Measurements from ENCODE around the gene STK38. TPM values are rescaled to one million over a fixed set of nuclear protein-coding genes. Genes with fewer than 3 reads are reported as not detected.

Gene STK38
- total and polyA plus RNA-seq, 9 of the 15 experiments (the other 6 are each of a cell fraction or from before 2014, with no cell fraction given), result 5.7 to 28.7 (median 19.5) TPM

DNA sequence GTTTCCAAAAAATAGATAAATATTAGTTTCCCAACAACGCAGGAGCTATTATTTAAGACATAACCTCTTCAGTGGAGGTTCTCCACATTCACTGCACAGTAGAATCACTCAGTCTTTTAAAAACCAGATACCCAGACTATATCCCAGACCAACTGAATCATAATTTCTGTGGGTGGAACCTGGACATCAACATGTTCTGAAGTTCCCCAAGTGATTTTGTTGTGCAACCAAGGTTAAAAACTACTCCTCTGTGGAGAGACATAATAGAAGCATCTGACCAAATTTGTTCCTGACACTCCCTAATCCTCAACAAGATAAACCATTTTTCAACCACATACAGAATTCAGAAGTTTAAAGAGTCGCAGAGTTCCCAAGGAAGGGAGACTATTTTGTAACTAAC lies 42.3 kb downstream of the STK38 start:
- TF ChIP-seq ZNF217 (CRISPR knock-in tag; IDR thresholded peaks at IDR 0.05) (no peak), CCNT2 (IDR thresholded peaks at IDR 0.05; ENCODE audit: borderline replicate concordance, extremely low read depth, insufficient read length, low read depth, low read length) (no peak), FOXP1 (CRISPR knock-in tag; IDR thresholded peaks at IDR 0.05) (no peak), HNRNPH1 (optimal IDR thresholded peaks at IDR 0.05; ENCODE audit: low read depth, low read length) (no peak), ZNF224 (CRISPR knock-in tag; IDR thresholded peaks at IDR 0.05) (no peak), ZNF589 (CRISPR knock-in tag; IDR thresholded peaks at IDR 0.05; ENCODE audit: low read depth) (no peak), SMAD1 (IDR thresholded peaks at IDR 0.05; ENCODE audit: low read depth, low read length, partially characterized antibody) (no peak), ZNF76 (CRISPR knock-in tag; IDR thresholded peaks at IDR 0.05; ENCODE audit: borderline replicate concordance) (no peak), KLF10 (CRISPR knock-in tag; IDR thresholded peaks at IDR 0.05) (no peak), MYNN (IDR thresholded peaks at IDR 0.05) (no peak), MYNN (CRISPR knock-in tag; IDR thresholded peaks at IDR 0.05) (no peak), SMC3 (conservative IDR thresholded peaks at IDR 0.05; ENCODE audit: insufficient read depth, low read depth, low read length) (no peak)
- TF ChIP-seq, protein P1, sequence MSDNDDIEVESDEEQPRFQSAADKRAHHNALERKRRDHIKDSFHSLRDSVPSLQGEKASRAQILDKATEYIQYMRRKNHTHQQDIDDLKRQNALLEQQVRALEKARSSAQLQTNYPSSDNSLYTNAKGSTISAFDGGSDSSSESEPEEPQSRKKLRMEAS (CRISPR knock-in tag; IDR thresholded peaks at IDR 0.05), result no peak
- TF ChIP-seq, protein P2, sequence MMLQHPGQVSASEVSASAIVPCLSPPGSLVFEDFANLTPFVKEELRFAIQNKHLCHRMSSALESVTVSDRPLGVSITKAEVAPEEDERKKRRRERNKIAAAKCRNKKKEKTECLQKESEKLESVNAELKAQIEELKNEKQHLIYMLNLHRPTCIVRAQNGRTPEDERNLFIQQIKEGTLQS (IDR thresholded peaks at IDR 0.05), result no peak
- TF ChIP-seq, protein P2 (CRISPR knock-in tag; conservative IDR thresholded peaks at IDR 0.05), result no peak
- TF ChIP-seq, protein P3, sequence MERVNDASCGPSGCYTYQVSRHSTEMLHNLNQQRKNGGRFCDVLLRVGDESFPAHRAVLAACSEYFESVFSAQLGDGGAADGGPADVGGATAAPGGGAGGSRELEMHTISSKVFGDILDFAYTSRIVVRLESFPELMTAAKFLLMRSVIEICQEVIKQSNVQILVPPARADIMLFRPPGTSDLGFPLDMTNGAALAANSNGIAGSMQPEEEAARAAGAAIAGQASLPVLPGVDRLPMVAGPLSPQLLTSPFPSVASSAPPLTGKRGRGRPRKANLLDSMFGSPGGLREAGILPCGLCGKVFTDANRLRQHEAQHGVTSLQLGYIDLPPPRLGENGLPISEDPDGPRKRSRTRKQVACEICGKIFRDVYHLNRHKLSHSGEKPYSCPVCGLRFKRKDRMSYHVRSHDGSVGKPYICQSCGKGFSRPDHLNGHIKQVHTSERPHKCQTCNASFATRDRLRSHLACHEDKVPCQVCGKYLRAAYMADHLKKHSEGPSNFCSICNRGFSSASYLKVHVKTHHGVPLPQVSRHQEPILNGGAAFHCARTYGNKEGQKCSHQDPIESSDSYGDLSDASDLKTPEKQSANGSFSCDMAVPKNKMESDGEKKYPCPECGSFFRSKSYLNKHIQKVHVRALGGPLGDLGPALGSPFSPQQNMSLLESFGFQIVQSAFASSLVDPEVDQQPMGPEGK (CRISPR knock-in tag; IDR thresholded peaks at IDR 0.05; ENCODE audit: borderline replicate concordance), result no peak
- TF ChIP-seq, protein P4, sequence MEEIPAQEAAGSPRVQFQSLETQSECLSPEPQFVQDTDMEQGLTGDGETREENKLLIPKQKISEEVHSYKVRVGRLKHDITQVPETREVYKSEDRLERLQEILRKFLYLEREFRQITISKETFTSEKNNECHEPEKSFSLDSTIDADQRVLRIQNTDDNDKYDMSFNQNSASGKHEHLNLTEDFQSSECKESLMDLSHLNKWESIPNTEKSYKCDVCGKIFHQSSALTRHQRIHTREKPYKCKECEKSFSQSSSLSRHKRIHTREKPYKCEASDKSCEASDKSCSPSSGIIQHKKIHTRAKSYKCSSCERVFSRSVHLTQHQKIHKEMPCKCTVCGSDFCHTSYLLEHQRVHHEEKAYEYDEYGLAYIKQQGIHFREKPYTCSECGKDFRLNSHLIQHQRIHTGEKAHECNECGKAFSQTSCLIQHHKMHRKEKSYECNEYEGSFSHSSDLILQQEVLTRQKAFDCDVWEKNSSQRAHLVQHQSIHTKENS (CRISPR knock-in tag; IDR thresholded peaks at IDR 0.05), result no peak
- FAIRE-seq, result no peak
- no peaks in the 10 kb centered on the region for H3K9me3 ChIP-seq (replicated peaks; ENCODE audit: control insufficient read depth, insufficient read depth, low read depth, low read length)
- intact Hi-C loops (cut with micrococcal nuclease), result no loop called here
- no peak for DNase-seq (ENCODE audit: extremely low read depth in 1 of 4, low spot score in 3 of 4)
- H3K27ac ChIP-seq (ENCODE audit: extremely low read depth, low read depth, low read length), result no peak overlapping the region
- in situ Hi-C loops (cut with MboI), result no loop called here
- POLR2A ChIA-PET, result interaction anchor here (1.4 to 1.7 kb wide), 2 partner anchors 11 to 14 kb away, joined by 3 read pairs; no protein-coding TSS in a partner anchor
- no peak overlapping the region for H3K4me3 ChIP-seq
- peaks cover 39% of the 10 kb centered on the region; the same call in 2 of the 3 replicates for H3K36me3 ChIP-seq (ENCODE audit: control insufficient read depth, insufficient read depth, low read length)
- WGBS (ENCODE audit: insufficient coverage, low coverage, missing lambda C conversion rate), result 89% methylated on average over 2 of the region's 2 CpGs
- no peak overlapping the region for H3K4me2 ChIP-seq (ENCODE audit: insufficient read depth, low read length)
- no peaks in the 10 kb centered on the region for H3K4me1 ChIP-seq (replicated peaks in 1 of 2; ENCODE audit: control insufficient read depth in 2 of 2, insufficient read depth in 2 of 2, low read length in 2 of 2)
- no peaks in the 10 kb centered on the region for H4K20me1 ChIP-seq (replicated peaks; ENCODE audit: control insufficient read depth, insufficient read depth, low read length)
- H3K9me1 ChIP-seq (ENCODE audit: control insufficient read depth, insufficient read depth, low read length), result no peaks in the 10 kb centered on the region
- H2AFZ ChIP-seq (ENCODE audit: low read depth, low read length), result no peak overlapping the region
- no TSS peak for BruUV-seq (replicated peaks)
- no peak for ATAC-seq
- no peak overlapping the region for H3K9ac ChIP-seq (ENCODE audit: insufficient read depth in 1 of 2, low read depth in 2 of 2, low read length in 2 of 2)
- CTCF ChIA-PET (ENCODE audit: low intra/inter-chr PET ratio), result no interaction called here
- H3K79me2 ChIP-seq (ENCODE audit: control insufficient read depth, insufficient read depth, low read length), result no peaks in the 10 kb centered on the region
- H3K27me3 ChIP-seq (ENCODE audit: control insufficient read depth in 2 of 2, insufficient read depth in 2 of 2, low read length in 2 of 2), result no peaks in the 10 kb centered on the region

Data from K562 (cell line).